Right lobe of liver (tissue), 4 donors: ENCODE data around the gene HSFX3.

Source experiments
- CTCF ChIP-seq, 4 donors: fragments of 200-600 bp in 3 of 4; fragments of 450-650 bp in 1 of 4; IDR thresholded peaks; one replicate each; pipeline versions ENCODE4 v1.5.1 to v1.8.0; 2016 to 2022; ENCODE audit warnings: antibody characterized with exemption in 4 of 4, mild to moderate bottlenecking in 2 of 4
- POLR2A ChIP-seq: fragments of 450-650 bp; IDR thresholded peaks from one replicate; pipeline ENCODE4 v1.6.1; 2017; ENCODE audit warnings: antibody characterized with exemption, mild to moderate bottlenecking
- donor health status: DM: no; HTN: no; CAD: no.
- donor health status: DM: no; HTN: no; CAD: no.
- donor health status: DM: no; HTN: yes; CAD: no.

GRCh38 chrX:149569770-149570169 is 20.0 kb upstream of the HSFX3 start:
- no peak for TF ChIP-seq CTCF (IDR thresholded peaks at IDR 0.05)
- no peak for TF ChIP-seq POLR2A
